HG02970 (cell line): Measurements from ENCODE around the gene SLC6A6.
"Not testable (repeated sequence)": the region's sequence is repeated elsewhere in the genome, so short reads cannot be mapped to it uniquely, and the experiment has no call there.

Source experiments
- ATAC-seq: cut with Tn5 transposase; IDR thresholded peaks from one replicate; pipeline ENCODE4 v1.9.1; 2021; ENCODE audit warnings: mild to moderate bottlenecking, moderate library complexity, moderate number of reproducible peaks; ENCODE audit not compliant: unreplicated experiment, low FRiP score

The SLC6A6 gene

GRCh38 chr3:14511623-14512280 is 109.3 kb downstream of the SLC6A6 start:
- no peak for ATAC-seq

DNA sequence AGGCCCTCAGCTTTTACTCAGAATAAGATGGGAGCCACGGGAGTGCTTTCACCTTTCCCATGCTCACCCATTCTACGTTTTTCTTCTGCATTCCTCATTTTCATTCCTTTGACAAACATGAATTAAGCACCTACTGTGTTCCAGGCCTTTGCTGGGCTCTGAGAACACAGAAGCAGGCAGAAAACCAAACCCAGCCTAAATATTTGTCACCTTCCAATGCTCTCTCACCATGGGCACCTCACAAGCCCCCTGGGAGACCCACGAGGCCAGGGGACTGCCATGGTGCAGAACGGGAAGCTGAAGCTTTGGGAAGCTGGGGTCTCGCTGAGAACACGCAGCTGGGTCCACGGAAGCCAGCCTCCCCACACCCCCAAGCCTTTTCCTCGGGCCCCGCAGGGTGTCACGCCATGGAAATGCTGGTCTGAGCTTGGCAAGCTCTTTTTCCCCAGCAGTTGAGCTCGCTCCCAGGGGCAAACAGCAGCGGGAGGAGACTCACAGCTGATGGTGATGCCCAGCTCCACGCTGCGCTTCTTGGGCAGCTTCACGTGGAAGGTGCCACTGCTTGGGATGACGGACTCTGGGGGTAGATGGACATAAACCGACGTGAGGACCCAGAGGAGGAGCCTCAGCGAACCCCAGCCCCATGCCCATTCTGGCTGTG is 110.0 kb downstream of the SLC6A6 start:
- no peak for ATAC-seq

- no peak for ATAC-seq
Observed at GRCh38 chr3:14512942-14513327, 110.5 kb downstream of the SLC6A6 start.

DNA sequence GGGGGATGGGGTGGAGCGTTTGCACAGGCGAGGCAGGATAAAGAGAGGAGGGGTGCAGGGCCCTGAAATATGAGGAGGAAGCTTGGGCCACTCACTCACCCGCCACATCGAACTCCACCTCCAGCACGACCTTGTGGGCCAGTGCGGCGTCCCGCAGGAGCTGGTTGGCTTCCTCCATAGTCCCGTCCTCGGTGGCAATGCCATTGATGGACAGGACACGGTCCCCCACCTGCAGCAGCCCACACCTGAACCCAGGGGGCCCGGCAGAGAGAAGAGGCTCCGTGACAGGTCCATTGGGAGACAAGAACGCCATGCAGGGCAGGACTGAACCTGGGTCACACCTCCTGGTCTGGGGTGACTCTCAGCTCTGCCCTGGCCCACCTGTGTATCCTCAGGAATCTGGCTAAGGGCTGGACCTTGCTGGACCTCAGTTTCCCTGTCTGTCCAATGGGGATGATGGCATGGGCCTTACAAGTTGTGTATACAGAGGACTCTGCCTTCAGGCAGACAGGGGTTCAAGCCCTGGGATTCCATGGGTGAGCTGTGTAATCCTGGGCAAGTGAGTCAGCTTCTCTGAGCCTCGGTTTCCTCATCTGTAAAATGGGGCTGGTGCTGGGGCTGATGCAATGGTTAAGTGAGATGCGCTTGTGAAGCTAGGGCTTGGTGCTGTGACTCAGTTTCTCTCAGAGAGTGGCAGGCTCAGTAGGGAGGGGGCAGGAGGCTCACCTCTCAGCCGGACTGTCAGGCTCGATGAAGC is 111.3 kb downstream of the SLC6A6 start:
- ATAC-seq: no peak

- ATAC-seq: no peak
Observed at GRCh38 chr3:14514323-14514720, 111.9 kb downstream of the SLC6A6 start.

DNA sequence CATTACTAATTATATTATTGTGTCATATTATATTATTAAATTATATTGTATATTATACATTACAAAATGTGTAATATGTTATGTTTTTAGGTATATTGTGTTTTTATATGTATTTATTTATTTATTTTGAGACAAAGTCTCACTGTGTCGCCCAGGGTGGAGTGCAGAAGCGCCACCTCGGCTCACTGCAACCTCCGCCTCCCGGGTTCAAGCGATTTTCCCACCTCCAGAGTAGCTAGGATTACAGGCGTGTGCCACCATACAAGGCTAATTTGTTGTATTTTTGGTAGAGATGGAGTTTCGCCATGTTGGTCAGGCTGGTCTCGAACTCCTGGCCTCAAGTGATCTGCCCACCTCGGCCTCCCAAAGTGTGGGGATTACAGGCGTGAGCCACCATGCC is 113.1 kb downstream of the SLC6A6 start:
- ATAC-seq: not testable (repeated sequence)

DNA sequence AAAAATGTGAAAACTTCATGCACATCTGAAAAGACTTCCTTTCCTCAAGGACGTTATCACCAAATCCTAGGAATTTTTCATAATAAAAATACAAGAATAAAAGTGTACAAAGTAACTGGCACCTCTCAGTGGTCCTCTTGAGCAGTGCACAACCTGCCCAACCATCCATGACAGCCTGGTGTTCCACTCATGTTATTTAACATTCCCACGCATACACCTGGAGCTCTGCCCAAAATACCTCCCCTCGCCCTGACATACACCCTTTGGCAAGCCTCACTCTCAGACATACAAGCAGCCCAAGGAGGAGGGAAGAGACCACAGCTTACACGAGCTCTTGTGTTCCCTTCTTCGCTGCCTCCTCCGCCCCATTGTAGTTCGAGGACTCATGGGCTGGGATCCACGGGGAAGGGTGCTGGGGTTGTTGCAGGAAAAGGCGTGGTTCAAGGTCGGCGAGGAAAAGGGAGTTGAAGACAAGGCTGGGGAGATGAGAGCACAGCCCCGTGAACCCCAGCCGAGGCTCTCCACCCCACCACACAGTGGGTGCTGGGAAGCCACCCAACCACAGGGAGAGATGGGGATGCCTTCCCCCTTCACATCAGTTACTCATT is 114.4 kb downstream of the SLC6A6 start:
- no peak for ATAC-seq

GRCh38 chr3:14517601-14518431 is 115.4 kb downstream of the SLC6A6 start:
- ATAC-seq: no peak

- ATAC-seq: no peak
Observed at GRCh38 chr3:14518432-14518802, 116.0 kb downstream of the SLC6A6 start.

DNA sequence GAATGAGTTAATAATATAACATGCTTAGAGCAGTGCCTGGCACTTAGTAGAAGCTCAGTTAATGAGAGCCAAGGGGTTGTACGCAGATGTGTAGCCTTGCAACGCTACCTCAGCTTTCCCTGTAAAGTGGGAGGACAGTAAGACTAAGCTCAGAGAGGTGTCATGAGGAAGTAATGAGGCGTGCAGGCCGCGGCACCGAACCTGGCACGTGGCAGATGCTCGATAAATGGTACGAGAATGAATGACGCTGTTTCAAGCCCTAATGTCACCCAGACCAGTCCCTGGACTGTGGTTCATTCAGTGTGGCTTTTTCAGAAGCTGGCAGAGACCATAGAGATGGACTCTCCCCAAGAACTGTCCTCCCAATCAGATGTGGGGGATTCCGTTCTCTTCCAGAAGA is 116.5 kb downstream of the SLC6A6 start:
- no peak for ATAC-seq

GRCh38 chr3:14519406-14519805 is 117.0 kb downstream of the SLC6A6 start:
- ATAC-seq: no peak

- no peak for ATAC-seq
Observed at GRCh38 chr3:14520149-14520548, 117.7 kb downstream of the SLC6A6 start.

GRCh38 chr3:14520967-14521366 is 118.6 kb downstream of the SLC6A6 start:
- no peak for ATAC-seq

DNA sequence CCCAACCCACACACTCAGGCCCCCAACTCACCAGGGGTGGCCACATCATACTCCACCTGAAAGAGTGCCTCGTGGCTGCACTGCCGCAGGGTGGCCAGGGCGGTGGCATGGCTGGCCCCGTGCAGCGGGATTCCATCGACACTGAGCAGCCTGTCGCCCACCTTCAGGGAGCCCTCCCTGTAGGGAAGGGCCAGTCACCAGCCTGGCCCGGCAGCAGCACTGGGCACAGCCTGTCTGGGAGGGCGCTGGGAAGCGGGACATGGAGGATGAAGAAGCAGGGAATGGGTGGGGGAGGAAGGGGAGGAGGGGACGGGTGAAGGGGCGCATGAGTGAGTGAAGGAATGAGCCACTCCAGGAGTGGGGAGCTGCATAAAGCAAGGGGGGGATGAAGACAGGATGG is 119.2 kb downstream of the SLC6A6 start:
- no peak for ATAC-seq

DNA sequence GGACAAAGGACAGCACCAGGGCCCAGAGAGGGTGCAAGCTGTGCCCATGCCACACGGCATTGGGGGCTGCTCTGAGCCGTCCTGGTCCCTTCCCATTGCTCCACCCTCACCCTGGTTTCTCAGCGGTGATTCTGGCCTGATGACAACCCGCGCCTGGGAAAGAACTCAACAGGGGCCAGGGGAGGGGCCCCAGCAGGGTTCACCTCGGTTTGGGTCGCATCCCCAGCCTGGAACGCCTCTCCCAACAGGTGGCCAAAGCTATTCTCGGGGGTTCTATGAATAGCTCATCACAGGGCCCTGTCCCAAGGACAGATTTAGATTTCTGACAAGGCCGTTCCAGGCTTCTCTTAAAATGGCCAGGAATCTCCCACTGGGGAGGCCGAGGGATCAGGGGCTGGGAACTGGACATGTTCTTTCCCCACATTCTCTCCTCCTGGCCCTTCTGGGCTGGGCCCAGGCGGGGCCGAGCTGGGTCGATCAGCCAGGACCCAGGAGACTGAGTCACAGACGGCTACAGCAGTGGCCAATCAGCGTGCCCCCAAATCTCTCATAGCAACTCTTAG is 119.8 kb downstream of the SLC6A6 start:
- ATAC-seq: no peak

GRCh38 chr3:14522768-14523167 is 120.4 kb downstream of the SLC6A6 start:
- no peak for ATAC-seq

GRCh38 chr3:14523792-14524191 is 121.4 kb downstream of the SLC6A6 start:
- no peak for ATAC-seq

GRCh38 chr3:14524311-14524711 is 121.9 kb downstream of the SLC6A6 start:
- no peak for ATAC-seq

- ATAC-seq: no peak
Observed at GRCh38 chr3:14524920-14525660, 122.7 kb downstream of the SLC6A6 start.
